Fibroblast of lung (primary cell): ENCODE data around the gene AVPI1.

Source experiments
- EZH2 ChIP-seq: IDR thresholded peaks from 2 replicates; pipeline ENCODE4 v1.5.1; 2012; ENCODE audit warnings: low read length, control low read depth, mild to moderate bottlenecking; ENCODE audit errors: missing control alignments
- TF ChIP-seq, protein P1 (sequence below), 2 donors: IDR thresholded peaks in 1 of 2; conservative IDR thresholded peaks in 1 of 2; 1 replicate in 1 of 2; 2 replicates in 1 of 2; pipeline ENCODE4 v1.5.1; 2011 to 2012; ENCODE audit warnings: low read length in 2 of 2, control low read depth in 1 of 2, inconsistent platforms in 1 of 2, low read depth in 1 of 2, mild to moderate bottlenecking in 1 of 2

DNA sequence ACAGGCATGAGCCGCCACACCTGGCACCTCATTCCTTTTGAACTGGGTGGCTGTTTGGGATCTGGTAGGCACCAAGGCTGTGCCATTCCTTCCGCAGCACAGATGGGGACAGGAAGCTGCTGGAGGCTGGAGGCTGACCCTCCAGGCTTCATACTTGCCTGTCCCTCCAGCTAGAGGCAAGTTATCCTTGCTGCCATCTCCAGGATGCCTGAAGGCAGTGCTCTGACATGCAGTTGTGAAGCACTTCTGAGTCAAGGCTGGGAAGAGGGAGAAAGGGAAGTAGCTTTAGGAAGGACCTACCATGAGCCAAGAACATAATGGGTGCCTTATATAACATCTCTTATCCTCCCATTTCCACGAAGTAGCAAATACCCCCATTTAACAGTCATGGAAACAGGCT, 36.0 kb upstream of the AVPI1 start:
- TF ChIP-seq, protein P1, sequence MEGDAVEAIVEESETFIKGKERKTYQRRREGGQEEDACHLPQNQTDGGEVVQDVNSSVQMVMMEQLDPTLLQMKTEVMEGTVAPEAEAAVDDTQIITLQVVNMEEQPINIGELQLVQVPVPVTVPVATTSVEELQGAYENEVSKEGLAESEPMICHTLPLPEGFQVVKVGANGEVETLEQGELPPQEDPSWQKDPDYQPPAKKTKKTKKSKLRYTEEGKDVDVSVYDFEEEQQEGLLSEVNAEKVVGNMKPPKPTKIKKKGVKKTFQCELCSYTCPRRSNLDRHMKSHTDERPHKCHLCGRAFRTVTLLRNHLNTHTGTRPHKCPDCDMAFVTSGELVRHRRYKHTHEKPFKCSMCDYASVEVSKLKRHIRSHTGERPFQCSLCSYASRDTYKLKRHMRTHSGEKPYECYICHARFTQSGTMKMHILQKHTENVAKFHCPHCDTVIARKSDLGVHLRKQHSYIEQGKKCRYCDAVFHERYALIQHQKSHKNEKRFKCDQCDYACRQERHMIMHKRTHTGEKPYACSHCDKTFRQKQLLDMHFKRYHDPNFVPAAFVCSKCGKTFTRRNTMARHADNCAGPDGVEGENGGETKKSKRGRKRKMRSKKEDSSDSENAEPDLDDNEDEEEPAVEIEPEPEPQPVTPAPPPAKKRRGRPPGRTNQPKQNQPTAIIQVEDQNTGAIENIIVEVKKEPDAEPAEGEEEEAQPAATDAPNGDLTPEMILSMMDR (conservative IDR thresholded peaks at IDR 0.05 in 1 of 2, IDR thresholded peaks at IDR 0.05 in 1 of 2; ENCODE audit: low read depth in 1 of 2, low read length in 2 of 2): no peak
- TF ChIP-seq EZH2: no peak
